Neural progenitor cell (in vitro differentiated cells): ENCODE measurements around the gene DNAAF5. TPM values are rescaled to one million over a fixed set of nuclear protein-coding genes. Genes with fewer than 3 reads are reported as not detected.

Source experiments
- DNase-seq: peaks from one replicate; pipeline ENCODE4 v3.0.0-alpha.2; 2016; ENCODE audit warnings: low spot score
- H2AFZ ChIP-seq: fragments of 200-600 bp; sonication (generic); replicated peaks from 2 replicates; pipeline ENCODE4 v1.6.1; 2016; ENCODE audit warnings: antibody characterized with exemption
- H3F3A ChIP-seq: fragments of 200-600 bp; sonication (generic); 2 replicates; pipeline ENCODE4 v1.6.1; 2016; ENCODE audit warnings: antibody characterized with exemption, low read depth
- H3K27ac ChIP-seq: fragments of 200-600 bp; sonication (generic); 2 replicates; pipeline ENCODE4 v1.5.1; 2016; ENCODE audit warnings: mild to moderate bottlenecking
- H3K27me3 ChIP-seq: fragments of 200-600 bp; sonication (generic); 2 replicates; pipeline ENCODE4 v1.6.1; 2016; ENCODE audit warnings: mild to moderate bottlenecking, moderate library complexity
- H3K36me3 ChIP-seq: fragments of 200-600 bp; sonication (generic); 2 replicates; pipeline ENCODE4 v1.5.1; 2016
- H3K4me1 ChIP-seq: fragments of 200-600 bp; sonication (generic); 2 replicates; pipeline ENCODE4 v1.6.1; 2016; ENCODE audit warnings: mixed run types
- H3K4me2 ChIP-seq: fragments of 200-600 bp; sonication (generic); 2 replicates; pipeline ENCODE4 v1.6.1; 2016
- H3K4me3 ChIP-seq: fragments of 200-600 bp; sonication (generic); 2 replicates; pipeline ENCODE4 v1.5.1; 2016
- H3K79me2 ChIP-seq: fragments of 200-600 bp; sonication (generic); 2 replicates; pipeline ENCODE4 v1.6.1; 2016; ENCODE audit warnings: low read depth
- H3K9ac ChIP-seq: fragments of 200-600 bp; sonication (generic); 2 replicates; pipeline ENCODE4 v1.6.1; 2016
- H3K9me3 ChIP-seq: fragments of 200-600 bp; sonication (generic); 2 replicates; pipeline ENCODE4 v1.5.1; 2016; ENCODE audit warnings: low read depth
- H4K20me1 ChIP-seq: fragments of 200-600 bp; sonication (generic); 2 replicates; pipeline ENCODE4 v1.6.1; 2016; ENCODE audit warnings: low read depth
- H3K27ac Mint-ChIP-seq: 3 replicates; pipeline ENCODE4 v1.8.0; 2021; ENCODE audit warnings: mixed read lengths
- H3K27me3 Mint-ChIP-seq: 2 replicates; pipeline ENCODE4 v1.8.0; 2022; ENCODE audit warnings: low read depth, mild to moderate bottlenecking, inconsistent platforms, moderate library complexity, mixed read lengths; ENCODE audit not compliant: insufficient read depth
- H3K36me3 Mint-ChIP-seq: 3 replicates; pipeline ENCODE4 v1.8.0; 2021; ENCODE audit warnings: mixed read lengths
- H3K4me1 Mint-ChIP-seq: 3 replicates; pipeline ENCODE4 v1.8.0; 2021; ENCODE audit warnings: mixed read lengths
- H3K4me3 Mint-ChIP-seq: 3 replicates; pipeline ENCODE4 v1.8.0; 2021; ENCODE audit warnings: mild to moderate bottlenecking, moderate library complexity, mixed read lengths
- H3K9me3 Mint-ChIP-seq: 3 replicates; pipeline ENCODE4 v1.8.0; 2020; ENCODE audit warnings: mixed read lengths
- EZH2 ChIP-seq: fragments of 200-600 bp; sonication (generic); IDR thresholded peaks from 2 replicates; pipeline ENCODE4 v1.6.1; 2017; ENCODE audit warnings: antibody characterized with exemption, mild to moderate bottlenecking, moderate library complexity
- EZH2phosphoT487 ChIP-seq: fragments of 200-600 bp; sonication (generic); IDR thresholded peaks from 2 replicates; pipeline ENCODE4 v1.6.1; 2017; ENCODE audit warnings: antibody characterized with exemption
- total RNA-seq: library from RNA; depleted of rRNA; stranded (reverse); fragments of >200 nt; gene quantifications from 2 replicates; pipeline ENCODE4 v1.2.3, GENCODE V29; 2015; ENCODE audit warnings: low replicate concordance
- TF ChIP-seq, protein P1 (sequence below): fragments of 200-600 bp; sonication (generic); IDR thresholded peaks from 2 replicates; pipeline ENCODE4 v1.5.1; 2017; ENCODE audit warnings: antibody characterized with exemption, mild to moderate bottlenecking

The DNAAF5 gene
- total RNA-seq, 1 donor from 2014 or later = 23.5 TPM

DNA sequence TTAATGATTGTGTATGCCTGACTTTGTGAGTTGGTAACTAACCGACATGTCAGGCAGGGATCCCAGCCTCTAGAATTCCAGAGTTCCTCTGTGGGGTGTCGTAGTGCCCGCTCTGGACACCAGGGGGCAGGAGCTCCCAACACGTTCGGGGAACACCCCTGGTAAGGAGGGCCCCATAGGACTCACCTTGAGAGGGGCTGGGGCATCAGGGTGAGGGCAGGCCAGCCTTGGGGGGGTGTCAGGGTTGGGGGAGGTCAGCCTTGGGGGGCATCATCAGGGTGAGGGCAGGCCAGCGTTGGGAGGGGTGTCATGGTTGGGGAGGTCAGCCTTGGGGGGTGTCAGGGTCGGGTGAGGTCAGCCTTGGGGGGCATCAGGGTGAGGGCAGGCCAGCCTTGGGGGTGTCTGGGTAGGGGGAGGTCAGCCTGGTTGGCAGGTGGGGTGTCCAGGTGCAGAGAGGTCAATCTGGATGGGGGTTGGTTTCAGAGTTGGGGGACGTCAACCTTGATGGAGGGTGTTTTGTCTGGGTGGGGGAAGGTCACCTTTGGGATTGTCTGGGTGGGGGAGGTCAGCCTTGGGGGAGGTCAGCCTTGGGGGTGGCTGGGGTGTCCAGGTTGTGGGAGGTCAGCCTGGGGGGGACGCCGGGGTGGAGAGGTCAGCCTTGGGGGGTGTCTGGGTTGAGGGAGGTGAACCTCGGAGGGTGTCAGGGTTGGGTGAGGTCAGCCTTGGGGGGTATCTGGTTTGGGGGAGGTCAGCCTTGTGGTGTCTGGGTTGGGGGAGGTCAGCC lies 60.2 kb downstream of the DNAAF5 start:
- Histone ChIP-seq H3K9me3 (no peaks in the 10 kb centered on the region), H3K36me3 (no peaks in the 10 kb centered on the region), H3K4me2 (no peak overlapping the region), H3F3A (peaks cover 6% of the 10 kb centered on the region), H3K9ac (no peak overlapping the region), H4K20me1 (no peaks in the 10 kb centered on the region), H3K27me3 (no peaks in the 10 kb centered on the region), H3K4me3 (no peak overlapping the region), H3K79me2 (no peaks in the 10 kb centered on the region), H2AFZ (no peak overlapping the region), H3K4me1 (no peaks in the 10 kb centered on the region), H3K27ac (no peak overlapping the region)
- Mint-ChIP-seq H3K9me3 (no peaks in the 10 kb centered on the region), H3K27ac (no peak overlapping the region), H3K4me1 (no peaks in the 10 kb centered on the region), H3K4me3 (no peak overlapping the region), H3K36me3 (peaks cover 37% of the 10 kb centered on the region), H3K27me3 (no peaks in the 10 kb centered on the region)
- peak; percentile 73 for DNase-seq
- TF ChIP-seq EZH2 = no peak
- TF ChIP-seq, protein P1, sequence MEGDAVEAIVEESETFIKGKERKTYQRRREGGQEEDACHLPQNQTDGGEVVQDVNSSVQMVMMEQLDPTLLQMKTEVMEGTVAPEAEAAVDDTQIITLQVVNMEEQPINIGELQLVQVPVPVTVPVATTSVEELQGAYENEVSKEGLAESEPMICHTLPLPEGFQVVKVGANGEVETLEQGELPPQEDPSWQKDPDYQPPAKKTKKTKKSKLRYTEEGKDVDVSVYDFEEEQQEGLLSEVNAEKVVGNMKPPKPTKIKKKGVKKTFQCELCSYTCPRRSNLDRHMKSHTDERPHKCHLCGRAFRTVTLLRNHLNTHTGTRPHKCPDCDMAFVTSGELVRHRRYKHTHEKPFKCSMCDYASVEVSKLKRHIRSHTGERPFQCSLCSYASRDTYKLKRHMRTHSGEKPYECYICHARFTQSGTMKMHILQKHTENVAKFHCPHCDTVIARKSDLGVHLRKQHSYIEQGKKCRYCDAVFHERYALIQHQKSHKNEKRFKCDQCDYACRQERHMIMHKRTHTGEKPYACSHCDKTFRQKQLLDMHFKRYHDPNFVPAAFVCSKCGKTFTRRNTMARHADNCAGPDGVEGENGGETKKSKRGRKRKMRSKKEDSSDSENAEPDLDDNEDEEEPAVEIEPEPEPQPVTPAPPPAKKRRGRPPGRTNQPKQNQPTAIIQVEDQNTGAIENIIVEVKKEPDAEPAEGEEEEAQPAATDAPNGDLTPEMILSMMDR = peak; percentile 82
- TF ChIP-seq EZH2phosphoT487 = no peak

DNA sequence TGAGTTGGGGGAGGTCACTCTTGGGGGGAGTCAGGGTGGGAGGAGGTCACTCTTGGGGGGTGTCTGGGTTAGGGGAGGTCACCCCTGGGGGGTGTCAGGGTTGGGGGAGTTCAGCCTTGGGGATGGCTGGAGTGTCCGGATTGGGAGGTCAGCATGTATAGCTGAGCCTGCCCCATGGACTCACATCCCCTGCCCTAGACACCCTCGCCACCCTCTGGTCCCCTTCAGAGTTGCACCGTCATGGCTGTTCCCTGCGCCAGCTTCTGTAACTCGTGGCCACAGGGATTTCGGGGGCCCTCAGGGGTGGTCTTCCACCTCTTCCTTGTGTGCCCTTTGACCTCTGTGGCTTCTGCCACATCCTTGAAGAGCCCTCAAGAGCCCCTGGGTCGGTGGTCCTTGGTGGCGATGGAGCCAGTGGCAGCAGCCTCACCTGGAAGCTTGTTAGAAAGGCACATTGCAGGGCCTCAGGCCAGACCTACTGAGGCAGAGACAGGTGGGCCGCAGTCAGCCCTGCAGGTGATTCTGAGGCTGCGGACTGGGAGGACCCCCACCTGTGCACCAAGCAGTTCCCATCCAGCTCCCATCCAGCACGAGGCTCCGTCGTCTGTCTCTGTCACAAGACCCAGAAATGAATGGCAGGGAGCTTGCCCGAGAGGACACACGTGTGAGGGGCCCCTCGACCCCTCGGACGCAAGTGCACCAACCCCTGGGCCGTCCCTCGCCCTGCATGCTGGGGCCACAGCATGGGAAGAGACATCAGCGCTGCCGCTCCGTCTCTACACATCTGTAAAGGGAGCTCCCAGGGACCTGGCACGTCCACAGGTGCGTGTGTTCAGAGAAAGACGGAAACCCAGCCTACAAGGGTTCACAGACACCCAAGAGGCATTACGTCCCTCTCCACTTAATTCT lies 61.1 kb downstream of the DNAAF5 start:
- no peak for DNase-seq
- Mint-ChIP-seq H3K9me3 (no peaks in the 10 kb centered on the region), H3K36me3 (peaks cover 36% of the 10 kb centered on the region), H3K27ac (no peak overlapping the region), H3K4me3 (no peak overlapping the region), H3K27me3 (no peaks in the 10 kb centered on the region), H3K4me1 (no peaks in the 10 kb centered on the region)
- H3K9ac ChIP-seq = no peak overlapping the region
- no peak overlapping the region for H3K4me3 ChIP-seq
- H3K4me2 ChIP-seq = no peak overlapping the region
- H3K4me1 ChIP-seq = no peaks in the 10 kb centered on the region
- H2AFZ ChIP-seq = no peak overlapping the region
- TF ChIP-seq EZH2phosphoT487 (no peak), EZH2 (no peak)
- TF ChIP-seq, protein P1 = no peak
- H3F3A ChIP-seq = peaks cover 6% of the 10 kb centered on the region
- H3K27ac ChIP-seq = no peak overlapping the region
- no peaks in the 10 kb centered on the region for H3K79me2 ChIP-seq
- H4K20me1 ChIP-seq = no peaks in the 10 kb centered on the region
- H3K36me3 ChIP-seq = no peaks in the 10 kb centered on the region
- no peaks in the 10 kb centered on the region for H3K27me3 ChIP-seq
- H3K9me3 ChIP-seq = no peaks in the 10 kb centered on the region

DNA sequence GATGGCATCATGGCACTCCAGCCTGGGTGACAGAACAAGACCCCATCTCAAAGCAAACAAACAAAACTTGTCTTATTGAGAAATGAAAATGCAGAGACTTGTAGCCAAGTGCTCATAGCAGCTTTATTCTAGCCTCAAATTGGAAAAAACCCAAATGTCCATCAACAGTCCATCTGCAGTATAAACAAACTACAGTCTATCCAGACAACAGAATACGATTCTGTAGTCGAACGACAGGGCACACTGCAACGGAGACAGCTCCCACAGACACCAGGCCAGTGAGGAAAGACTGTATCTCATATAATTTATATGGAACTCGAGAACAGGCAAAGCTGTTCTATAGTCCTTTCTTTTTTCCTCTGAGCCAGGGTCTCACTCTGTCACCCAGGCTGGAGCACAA lies 65.0 kb downstream of the DNAAF5 start:
- Histone ChIP-seq H3K27ac (no peak overlapping the region), H3K4me2 (no peak overlapping the region), H3K27me3 (no peaks in the 10 kb centered on the region), H3K4me1 (no peaks in the 10 kb centered on the region), H3F3A (no peaks in the 10 kb centered on the region), H3K4me3 (no peak overlapping the region), H2AFZ (no peak overlapping the region), H3K79me2 (no peaks in the 10 kb centered on the region), H3K9ac (no peak overlapping the region), H4K20me1 (no peaks in the 10 kb centered on the region), H3K36me3 (no peaks in the 10 kb centered on the region), H3K9me3 (no peaks in the 10 kb centered on the region)
- peaks cover 19% of the 10 kb centered on the region for H3K36me3 Mint-ChIP-seq
- no peaks in the 10 kb centered on the region for H3K27me3 Mint-ChIP-seq
- no peaks in the 10 kb centered on the region for H3K9me3 Mint-ChIP-seq
- H3K4me3 Mint-ChIP-seq = no peak overlapping the region
- H3K27ac Mint-ChIP-seq = no peak overlapping the region
- no peaks in the 10 kb centered on the region for H3K4me1 Mint-ChIP-seq
- DNase-seq = no peak
- TF ChIP-seq EZH2 (no peak), EZH2phosphoT487 (no peak)
- TF ChIP-seq, protein P1 = no peak
